ENCODE measurements around the gene GNAI3.

GRCh38 chr1:109535971-109536491, 12.4 kb upstream of the GNAI3 start:
- TF ChIP-seq, protein P1, sequence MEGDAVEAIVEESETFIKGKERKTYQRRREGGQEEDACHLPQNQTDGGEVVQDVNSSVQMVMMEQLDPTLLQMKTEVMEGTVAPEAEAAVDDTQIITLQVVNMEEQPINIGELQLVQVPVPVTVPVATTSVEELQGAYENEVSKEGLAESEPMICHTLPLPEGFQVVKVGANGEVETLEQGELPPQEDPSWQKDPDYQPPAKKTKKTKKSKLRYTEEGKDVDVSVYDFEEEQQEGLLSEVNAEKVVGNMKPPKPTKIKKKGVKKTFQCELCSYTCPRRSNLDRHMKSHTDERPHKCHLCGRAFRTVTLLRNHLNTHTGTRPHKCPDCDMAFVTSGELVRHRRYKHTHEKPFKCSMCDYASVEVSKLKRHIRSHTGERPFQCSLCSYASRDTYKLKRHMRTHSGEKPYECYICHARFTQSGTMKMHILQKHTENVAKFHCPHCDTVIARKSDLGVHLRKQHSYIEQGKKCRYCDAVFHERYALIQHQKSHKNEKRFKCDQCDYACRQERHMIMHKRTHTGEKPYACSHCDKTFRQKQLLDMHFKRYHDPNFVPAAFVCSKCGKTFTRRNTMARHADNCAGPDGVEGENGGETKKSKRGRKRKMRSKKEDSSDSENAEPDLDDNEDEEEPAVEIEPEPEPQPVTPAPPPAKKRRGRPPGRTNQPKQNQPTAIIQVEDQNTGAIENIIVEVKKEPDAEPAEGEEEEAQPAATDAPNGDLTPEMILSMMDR (IDR thresholded peaks at IDR 0.05) = no peak
- no peak for TF ChIP-seq POLR2A (IDR thresholded peaks at IDR 0.05)
